ENCODE data around the gene CDH3.

GRCh38 chr16:68668266-68668665 is 23.2 kb downstream of the CDH3 start:
- TF ChIP-seq CTCF (IDR thresholded peaks at IDR 0.05; ENCODE audit: insufficient read depth, low read depth, low read length) (no peak), EZH2 (IDR thresholded peaks at IDR 0.05; ENCODE audit: insufficient read depth, low read length) (no peak)
